ENCODE measurements around the gene ADAMTS17. TPM values are rescaled to one million over a fixed set of nuclear protein-coding genes. Genes with fewer than 3 reads are reported as not detected.

Gene ADAMTS17
- total RNA-seq, 1 experiment from 2014 or later = 7.7 TPM

DNA sequence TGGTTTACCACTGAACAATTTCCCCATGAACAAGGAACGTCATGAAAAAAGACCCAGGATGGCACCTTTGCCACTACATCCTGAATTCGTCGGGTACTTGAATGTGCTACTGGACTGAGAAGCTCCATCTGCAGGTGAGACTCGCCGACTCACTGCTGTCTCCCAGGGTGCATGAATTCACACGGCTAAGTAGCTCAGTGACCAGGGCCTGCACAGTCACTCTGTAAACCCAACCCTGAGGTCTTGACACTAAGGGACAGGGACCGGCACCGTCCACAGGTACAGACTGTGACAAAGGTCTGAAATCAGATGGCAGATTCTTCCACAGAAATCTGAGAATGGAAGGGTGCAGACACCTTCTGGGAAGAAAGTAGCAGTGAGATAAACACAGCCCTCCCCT, 187.4 kb downstream of the ADAMTS17 start:
- H3K9me3 Mint-ChIP-seq (ENCODE audit: unreplicated experiment) = peaks cover 4% of the 10 kb centered on the region
- H3K36me3 Mint-ChIP-seq (ENCODE audit: insufficient read depth, unreplicated experiment) = no peaks in the 10 kb centered on the region
- intact Hi-C loops (cut with micrococcal nuclease) = no loop called here
- TF ChIP-seq, protein P1, sequence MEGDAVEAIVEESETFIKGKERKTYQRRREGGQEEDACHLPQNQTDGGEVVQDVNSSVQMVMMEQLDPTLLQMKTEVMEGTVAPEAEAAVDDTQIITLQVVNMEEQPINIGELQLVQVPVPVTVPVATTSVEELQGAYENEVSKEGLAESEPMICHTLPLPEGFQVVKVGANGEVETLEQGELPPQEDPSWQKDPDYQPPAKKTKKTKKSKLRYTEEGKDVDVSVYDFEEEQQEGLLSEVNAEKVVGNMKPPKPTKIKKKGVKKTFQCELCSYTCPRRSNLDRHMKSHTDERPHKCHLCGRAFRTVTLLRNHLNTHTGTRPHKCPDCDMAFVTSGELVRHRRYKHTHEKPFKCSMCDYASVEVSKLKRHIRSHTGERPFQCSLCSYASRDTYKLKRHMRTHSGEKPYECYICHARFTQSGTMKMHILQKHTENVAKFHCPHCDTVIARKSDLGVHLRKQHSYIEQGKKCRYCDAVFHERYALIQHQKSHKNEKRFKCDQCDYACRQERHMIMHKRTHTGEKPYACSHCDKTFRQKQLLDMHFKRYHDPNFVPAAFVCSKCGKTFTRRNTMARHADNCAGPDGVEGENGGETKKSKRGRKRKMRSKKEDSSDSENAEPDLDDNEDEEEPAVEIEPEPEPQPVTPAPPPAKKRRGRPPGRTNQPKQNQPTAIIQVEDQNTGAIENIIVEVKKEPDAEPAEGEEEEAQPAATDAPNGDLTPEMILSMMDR (IDR thresholded peaks at IDR 0.05; ENCODE audit: unreplicated experiment) = no peak
- H3K27ac Mint-ChIP-seq (ENCODE audit: low read depth, unreplicated experiment) = no peak overlapping the region
- no peak overlapping the region for H3K4me3 Mint-ChIP-seq (ENCODE audit: unreplicated experiment)
- no peaks in the 10 kb centered on the region for H3K4me1 Mint-ChIP-seq (ENCODE audit: insufficient read depth, unreplicated experiment)
- ChIA-PET POLR2A (no interaction called here), CTCF (interaction anchor here (0.6 kb wide), 2 partner anchors 61 to 90 kb away, joined by 3 read pairs; no protein-coding TSS in a partner anchor)
- BruUV-seq (replicated peaks) = no TSS peak
- no peaks in the 10 kb centered on the region for H3K27me3 Mint-ChIP-seq (ENCODE audit: insufficient read depth, unreplicated experiment)
- no peak for DNase-seq (ENCODE audit: unreplicated experiment)

DNA sequence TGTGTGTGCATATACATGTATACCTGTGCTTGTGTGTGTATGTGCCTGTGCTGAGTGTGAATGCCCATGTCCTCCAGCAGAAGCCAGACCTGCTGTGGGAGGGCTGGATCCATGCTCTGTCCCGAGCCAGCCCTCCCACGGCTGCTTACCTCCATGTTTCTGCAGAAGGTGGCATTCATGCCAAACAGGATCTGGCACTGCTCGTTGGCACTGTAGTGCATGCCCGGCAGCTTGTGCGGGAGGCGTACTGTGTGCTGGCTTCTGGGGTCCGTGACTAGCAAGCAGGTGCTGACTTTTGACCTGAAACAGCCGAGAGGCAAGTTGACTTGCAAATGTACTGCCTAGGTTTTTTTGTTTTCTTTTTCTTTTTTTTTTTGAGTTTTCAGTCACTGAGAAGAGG, 189.3 kb downstream of the ADAMTS17 start:
- intact Hi-C loops (cut with micrococcal nuclease) = no loop called here
- TF ChIP-seq, protein P1 (IDR thresholded peaks at IDR 0.05; ENCODE audit: unreplicated experiment) = no peak
- peaks cover 23% of the 10 kb centered on the region for H3K9me3 Mint-ChIP-seq (ENCODE audit: unreplicated experiment)
- peaks cover 6% of the 10 kb centered on the region for H3K4me1 Mint-ChIP-seq (ENCODE audit: insufficient read depth, unreplicated experiment)
- H3K4me3 Mint-ChIP-seq (ENCODE audit: unreplicated experiment) = no peak overlapping the region
- POLR2A ChIA-PET = no interaction called here
- no peaks in the 10 kb centered on the region for H3K36me3 Mint-ChIP-seq (ENCODE audit: insufficient read depth, unreplicated experiment)
- DNase-seq (ENCODE audit: unreplicated experiment) = no peak
- H3K27ac Mint-ChIP-seq (ENCODE audit: low read depth, unreplicated experiment) = no peak overlapping the region
- CTCF ChIA-PET = interaction anchor here (0.7 kb wide), 2 partner anchors 148 to 583 kb away, joined by 3 to 5 read pairs; no protein-coding TSS in a partner anchor
- no peaks in the 10 kb centered on the region for H3K27me3 Mint-ChIP-seq (ENCODE audit: insufficient read depth, unreplicated experiment)
- no TSS peak for BruUV-seq (replicated peaks)

DNA sequence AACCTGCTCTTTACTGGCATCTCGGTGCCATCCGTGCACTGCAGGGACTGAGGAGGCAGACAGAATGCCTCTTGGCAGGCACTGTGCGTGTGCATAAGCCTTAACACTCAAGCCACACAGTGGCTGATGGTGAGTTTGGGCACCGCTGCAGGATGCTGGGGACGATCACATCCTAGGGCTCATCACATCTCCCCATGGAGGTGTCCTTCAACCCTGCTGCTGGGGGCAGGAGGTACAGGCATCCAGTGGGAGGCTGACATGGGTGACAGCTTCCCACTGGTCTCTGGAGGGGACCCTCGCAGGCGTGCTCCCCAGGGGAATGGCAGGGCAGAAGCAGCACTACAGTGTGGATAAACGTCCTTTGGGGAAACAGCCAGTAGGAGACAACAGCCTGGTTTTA, 190.9 kb downstream of the ADAMTS17 start:
- TF ChIP-seq, protein P1 (IDR thresholded peaks at IDR 0.05; ENCODE audit: unreplicated experiment) = no peak
- no TSS peak for BruUV-seq (replicated peaks)
- CTCF ChIA-PET = interaction anchor here (1.0 kb wide), 1 partner anchor 232 kb away, joined by 3 read pairs; no protein-coding TSS in a partner anchor
- intact Hi-C loops (cut with micrococcal nuclease) = no loop called here
- Mint-ChIP-seq H3K27me3 (ENCODE audit: insufficient read depth, unreplicated experiment) (no peaks in the 10 kb centered on the region), H3K4me1 (ENCODE audit: insufficient read depth, unreplicated experiment) (peaks cover 6% of the 10 kb centered on the region), H3K36me3 (ENCODE audit: insufficient read depth, unreplicated experiment) (no peaks in the 10 kb centered on the region), H3K27ac (ENCODE audit: low read depth, unreplicated experiment) (no peak overlapping the region), H3K4me3 (ENCODE audit: unreplicated experiment) (no peak overlapping the region), H3K9me3 (ENCODE audit: unreplicated experiment) (peaks cover 29% of the 10 kb centered on the region)
- POLR2A ChIA-PET = no interaction called here
- DNase-seq (ENCODE audit: unreplicated experiment) = no peak

DNA sequence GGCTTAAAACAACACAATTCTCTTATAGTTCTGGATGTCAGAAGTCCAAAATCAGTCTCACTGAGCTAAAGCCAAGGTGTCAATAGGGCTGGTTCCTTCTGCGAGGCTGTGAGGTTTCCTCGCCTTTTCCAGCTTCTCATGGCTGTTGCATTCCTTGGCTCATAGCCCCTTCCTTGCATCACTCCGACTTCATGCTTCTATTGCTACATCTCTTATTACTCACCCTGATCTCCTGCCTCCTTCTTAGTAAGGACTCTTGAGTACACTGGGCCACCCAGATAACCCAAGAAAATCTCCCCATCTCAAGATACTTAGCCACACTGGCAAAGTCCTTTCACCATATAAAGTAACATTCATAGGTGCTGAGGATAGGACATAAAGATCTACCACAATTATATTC, 193.9 kb downstream of the ADAMTS17 start:
- H3K27ac Mint-ChIP-seq (ENCODE audit: low read depth, unreplicated experiment) = no peak overlapping the region
- H3K4me1 Mint-ChIP-seq (ENCODE audit: insufficient read depth, unreplicated experiment) = peaks cover 6% of the 10 kb centered on the region
- H3K9me3 Mint-ChIP-seq (ENCODE audit: unreplicated experiment) = peaks cover 29% of the 10 kb centered on the region
- no peaks in the 10 kb centered on the region for H3K27me3 Mint-ChIP-seq (ENCODE audit: insufficient read depth, unreplicated experiment)
- TF ChIP-seq, protein P1 (IDR thresholded peaks at IDR 0.05; ENCODE audit: unreplicated experiment) = no peak
- peak; percentile 50 for DNase-seq (ENCODE audit: unreplicated experiment)
- POLR2A ChIA-PET = interaction anchor here (1.0 kb wide), 1 partner anchor 9 kb away, joined by 3 read pairs; no protein-coding TSS in a partner anchor
- no peak overlapping the region for H3K4me3 Mint-ChIP-seq (ENCODE audit: unreplicated experiment)
- intact Hi-C loops (cut with micrococcal nuclease) = no loop called here
- CTCF ChIA-PET = no interaction called here
- no TSS peak for BruUV-seq (replicated peaks)
- H3K36me3 Mint-ChIP-seq (ENCODE audit: insufficient read depth, unreplicated experiment) = no peaks in the 10 kb centered on the region

Data from MCF 10A (cell line).